HCT116 (cell line): ENCODE results near the gene MISP3. TPM values are rescaled to one million over a fixed set of nuclear protein-coding genes. Genes with fewer than 3 reads are reported as not detected.
A peak's percentile ranks its signal among the peaks of the same experiment; 100 is the strongest.

ENCODE experiments used
- ATAC-seq: fragments of 200-7000 bp; cut with Tn5 transposase; 2 replicates; pipeline ENCODE4 v1.9.1; 2020; ENCODE audit warnings: mild to moderate bottlenecking, moderate library complexity
- BruUV-seq: library from RNA; stranded (reverse); fragments of 400-500 nt; replicated peaks from 2 replicates; lab custom pipeline; 2021; lab: Mats Ljungman, UMichigan
- CTCF ChIA-PET: fragments of 300-600 bp; sonication (Branson Sonifier 250); formaldehyde crosslinking; loops from one replicate; lab custom pipeline; 2021; ENCODE audit warnings: antibody characterized with exemption; lab: Charles Lee
- POLR2A ChIA-PET: fragments of 300-600, 350-600 bp; sonication (Branson Sonifier 250); formaldehyde crosslinking; loops from one replicate; lab custom pipeline; 2021; ENCODE audit warnings: antibody characterized with exemption; lab: Charles Lee
- RAD21 ChIA-PET, 2 experiments: fragments of 300-600 bp; sonication (Branson Sonifier 250); formaldehyde crosslinking; loops; one replicate each; lab custom pipeline; 2023; ENCODE audit warnings: low total read pairs in 2 of 2; ENCODE audit not compliant: uncharacterized antibody in 2 of 2, unreplicated experiment in 2 of 2, low non-redundant PET in 1 of 2; lab: Charles Lee
- DNase-seq: peaks from one replicate; pipeline ENCODE4 v3.0.0-alpha.2; 2010; ENCODE audit warnings: low read depth, low spot score
- H2AFZ ChIP-seq: fragments of 200-600 bp; shearing (Covaris generic), sonication (generic); 2 replicates; pipeline ENCODE4 v1.6.1; 2017; ENCODE audit warnings: low read depth, mixed run types, mixed read lengths, antibody characterized with exemption, low read length; ENCODE audit not compliant: poor library complexity, severe bottlenecking
- H3K27ac ChIP-seq: 2 replicates; pipeline ENCODE4 v1.5.1; 2012; ENCODE audit warnings: low read depth, low read length
- H3K27me3 ChIP-seq: fragments of 200-600 bp; sonication (generic); 2 replicates; pipeline ENCODE4 v1.6.1; 2016; ENCODE audit warnings: mixed run types, low read length, mixed read lengths; ENCODE audit not compliant: insufficient read depth
- H3K36me3 ChIP-seq, 2 experiments: fragments of 200-500 bp in 1 of 2; fragments of 200-600 bp in 1 of 2; sonication (Bioruptor generic) in 1 of 2; sonication (generic) in 1 of 2; 2 replicates each; pipeline versions ENCODE4 v1.5.1 to v1.6.1; 2014 to 2016; ENCODE audit warnings: low read length in 2 of 2, inconsistent platforms in 1 of 2, mixed read lengths in 1 of 2, mixed run types in 1 of 2; ENCODE audit not compliant: insufficient read depth in 2 of 2, control insufficient read depth in 1 of 2
- H3K4me1 ChIP-seq, 2 experiments: fragments of 200-600 bp in 1 of 2; sonication (generic) in 1 of 2; 2 replicates each; pipeline versions ENCODE4 v1.5.1 to v1.6.1; 2012 to 2017; ENCODE audit warnings: low read length in 2 of 2, inconsistent platforms in 1 of 2, mild to moderate bottlenecking in 1 of 2, mixed read lengths in 1 of 2, mixed run types in 1 of 2, moderate library complexity in 1 of 2; ENCODE audit not compliant: insufficient read depth in 2 of 2, control insufficient read depth in 1 of 2
- H3K4me2 ChIP-seq: fragments of 200-600 bp; sonication (generic); 2 replicates; pipeline ENCODE4 v1.6.1; 2017; ENCODE audit warnings: mixed run types, low read length, mixed read lengths
- H3K4me3 ChIP-seq, 2 experiments: fragments of 200-600 bp in 1 of 2; sonication (generic) in 1 of 2; replicated peaks in 1 of 2; 2 replicates each; pipeline ENCODE4 v1.5.1; 2011 to 2016; ENCODE audit warnings: low read length in 2 of 2, control low read depth in 1 of 2, low read depth in 1 of 2, mild to moderate bottlenecking in 1 of 2, mixed read lengths in 1 of 2, mixed run types in 1 of 2
- H3K79me2 ChIP-seq: fragments of 200-600 bp; sonication (generic); 2 replicates; pipeline ENCODE4 v1.6.1; 2017; ENCODE audit warnings: mild to moderate bottlenecking, mixed run types, low read length, moderate library complexity, mixed read lengths; ENCODE audit not compliant: insufficient read depth
- H3K9ac ChIP-seq: fragments of 200-600 bp; sonication (generic); 2 replicates; pipeline ENCODE4 v1.6.1; 2016; ENCODE audit warnings: low read length, mixed read lengths
- H3K9me2 ChIP-seq: fragments of 200-600 bp; sonication (generic), shearing (Covaris generic); 2 replicates; pipeline ENCODE4 v1.6.1; 2017; ENCODE audit warnings: mixed run types, mild to moderate bottlenecking, moderate library complexity; ENCODE audit not compliant: insufficient read depth
- H3K9me3 ChIP-seq, 2 experiments: fragments of 200-500 bp in 1 of 2; fragments of 200-600 bp in 1 of 2; sonication (Bioruptor generic) in 1 of 2; sonication (generic) in 1 of 2; 2 replicates each; pipeline ENCODE4 v1.6.1; 2014 to 2017; ENCODE audit warnings: low read length in 2 of 2, mixed read lengths in 2 of 2, inconsistent platforms in 1 of 2, low read depth in 1 of 2, mild to moderate bottlenecking in 1 of 2, mixed run types in 1 of 2, moderate library complexity in 1 of 2; ENCODE audit not compliant: control insufficient read depth in 1 of 2, insufficient read depth in 1 of 2
- H4K20me1 ChIP-seq: fragments of 200-600 bp; sonication (generic), shearing (Covaris generic); 2 replicates; pipeline ENCODE4 v1.6.1; 2017; ENCODE audit warnings: mixed run types, mild to moderate bottlenecking, moderate library complexity; ENCODE audit not compliant: insufficient read depth
- EGR1 ChIP-seq: IDR thresholded peaks from 2 replicates; pipeline ENCODE4 v1.6.1; 2012; ENCODE audit warnings: low read depth
- JUND ChIP-seq: IDR thresholded peaks from 2 replicates; pipeline ENCODE4 v1.6.1; 2012
- POLR2AphosphoS5 ChIP-seq: IDR thresholded peaks from 2 replicates; pipeline ENCODE4 v1.6.1; 2011; ENCODE audit warnings: mild to moderate bottlenecking, low read depth, low read length, moderate library complexity
- SP1 ChIP-seq: IDR thresholded peaks from 2 replicates; pipeline ENCODE4 v1.6.1; 2012; ENCODE audit warnings: low read depth
- SRF ChIP-seq: IDR thresholded peaks from 2 replicates; pipeline ENCODE4 v1.6.1; 2012; ENCODE audit warnings: low read depth
- TCF7L2 ChIP-seq: IDR thresholded peaks from 2 replicates; pipeline ENCODE4 v1.7.0; 2011; ENCODE audit warnings: borderline replicate concordance, inconsistent platforms; ENCODE audit not compliant: insufficient read depth, insufficient read length; ENCODE audit errors: extremely low read depth
- intact Hi-C: fragments of 100-400 bp; cut with micrococcal nuclease; formaldehyde crosslinking; loops from 2 replicates; pipeline ENCODE4 v1.10.0; 2022
- total RNA-seq: library from RNA; stranded (reverse); gene quantifications from one replicate; pipeline ENCODE4 v1.2.1, GENCODE V29; 2021; ENCODE audit not compliant: unreplicated experiment
- TF ChIP-seq, protein P1 (sequence below): IDR thresholded peaks from 2 replicates; pipeline ENCODE4 v1.6.1; 2012
- TF ChIP-seq, protein P2 (sequence below), 3 experiments: fragments of 200-600 bp in 1 of 3; sonication (generic) in 1 of 3; IDR thresholded peaks in 2 of 3; conservative IDR thresholded peaks in 1 of 3; 2 replicates each; pipeline ENCODE4 v1.5.1; 2012 to 2017; ENCODE audit warnings: low read depth in 2 of 3, low read length in 2 of 3, antibody characterized with exemption in 1 of 3, borderline replicate concordance in 1 of 3, control low read depth in 1 of 3, mild to moderate bottlenecking in 1 of 3, mixed read lengths in 1 of 3, mixed run types in 1 of 3, moderate library complexity in 1 of 3; ENCODE audit not compliant: insufficient read depth in 1 of 3
- TF ChIP-seq, protein P3 (sequence below): IDR thresholded peaks from 2 replicates; pipeline ENCODE4 v1.6.1; 2012

Gene MISP3
- total RNA-seq, 1 experiment from 2014 or later: 5.2 TPM

DNA sequence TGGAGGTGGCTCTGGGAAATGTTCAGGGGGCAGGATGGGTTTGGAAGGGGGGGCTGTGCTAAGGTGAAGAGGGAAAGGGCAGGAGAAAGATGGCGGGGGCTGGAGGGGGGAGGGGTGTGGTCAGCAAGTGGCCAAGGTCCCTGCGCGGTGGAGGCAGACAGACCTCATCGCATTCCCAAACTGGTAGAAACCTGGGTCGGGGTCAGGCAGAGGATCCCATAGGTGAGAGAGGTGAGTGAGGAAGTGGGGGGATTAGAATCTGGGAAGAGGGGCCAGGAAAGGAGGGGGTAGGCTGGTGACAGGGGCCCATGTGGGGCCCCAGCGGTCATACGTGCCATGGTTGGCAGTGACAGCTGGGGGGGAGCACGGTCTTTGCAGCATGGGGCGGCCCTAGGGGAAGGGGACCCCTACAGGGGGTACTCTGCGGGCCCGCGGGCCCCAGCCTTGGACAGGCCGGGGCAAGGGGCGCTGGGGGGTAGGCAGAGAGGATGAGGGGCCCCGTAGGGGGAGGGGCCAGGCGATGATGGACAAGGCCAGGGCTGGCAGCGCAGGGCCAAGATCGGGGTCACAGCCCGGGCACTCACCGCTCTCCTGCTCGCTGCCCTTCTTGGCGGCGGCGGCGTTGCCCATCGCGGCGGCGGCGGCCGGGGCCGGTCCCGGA is 44.5 kb downstream of the MISP3 start:
- TF ChIP-seq SRF (no peak), TCF7L2 (no peak), SP1 (no peak), JUND (no peak), EGR1 (no peak), POLR2AphosphoS5 (no peak)
- TF ChIP-seq, protein P1, sequence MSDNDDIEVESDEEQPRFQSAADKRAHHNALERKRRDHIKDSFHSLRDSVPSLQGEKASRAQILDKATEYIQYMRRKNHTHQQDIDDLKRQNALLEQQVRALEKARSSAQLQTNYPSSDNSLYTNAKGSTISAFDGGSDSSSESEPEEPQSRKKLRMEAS: no peak
- TF ChIP-seq, protein P2, sequence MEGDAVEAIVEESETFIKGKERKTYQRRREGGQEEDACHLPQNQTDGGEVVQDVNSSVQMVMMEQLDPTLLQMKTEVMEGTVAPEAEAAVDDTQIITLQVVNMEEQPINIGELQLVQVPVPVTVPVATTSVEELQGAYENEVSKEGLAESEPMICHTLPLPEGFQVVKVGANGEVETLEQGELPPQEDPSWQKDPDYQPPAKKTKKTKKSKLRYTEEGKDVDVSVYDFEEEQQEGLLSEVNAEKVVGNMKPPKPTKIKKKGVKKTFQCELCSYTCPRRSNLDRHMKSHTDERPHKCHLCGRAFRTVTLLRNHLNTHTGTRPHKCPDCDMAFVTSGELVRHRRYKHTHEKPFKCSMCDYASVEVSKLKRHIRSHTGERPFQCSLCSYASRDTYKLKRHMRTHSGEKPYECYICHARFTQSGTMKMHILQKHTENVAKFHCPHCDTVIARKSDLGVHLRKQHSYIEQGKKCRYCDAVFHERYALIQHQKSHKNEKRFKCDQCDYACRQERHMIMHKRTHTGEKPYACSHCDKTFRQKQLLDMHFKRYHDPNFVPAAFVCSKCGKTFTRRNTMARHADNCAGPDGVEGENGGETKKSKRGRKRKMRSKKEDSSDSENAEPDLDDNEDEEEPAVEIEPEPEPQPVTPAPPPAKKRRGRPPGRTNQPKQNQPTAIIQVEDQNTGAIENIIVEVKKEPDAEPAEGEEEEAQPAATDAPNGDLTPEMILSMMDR (IDR thresholded peaks at IDR 0.05 in 2 of 3, conservative IDR thresholded peaks at IDR 0.05 in 1 of 3; ENCODE audit: borderline replicate concordance in 1 of 3, insufficient read depth in 1 of 3, low read depth in 2 of 3, low read length in 2 of 3): no peak
- TF ChIP-seq, protein P3, sequence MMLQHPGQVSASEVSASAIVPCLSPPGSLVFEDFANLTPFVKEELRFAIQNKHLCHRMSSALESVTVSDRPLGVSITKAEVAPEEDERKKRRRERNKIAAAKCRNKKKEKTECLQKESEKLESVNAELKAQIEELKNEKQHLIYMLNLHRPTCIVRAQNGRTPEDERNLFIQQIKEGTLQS: no peak
- TF ChIP-seq, all 23 proteins: peak for 0
- intact Hi-C loops: no loop called here
- H3K27me3 ChIP-seq: no peaks in the 10 kb centered on the region
- DNase-seq (no peak), ATAC-seq (peak; percentile 9)
- RAD21 ChIA-PET: no interaction called here
- H3K79me2 ChIP-seq: peaks cover 27% of the 10 kb centered on the region
- peak overlapping the region; percentile 55; the same call in 1 of the 2 replicates for H3K27ac ChIP-seq
- no peaks in the 10 kb centered on the region for H4K20me1 ChIP-seq
- peaks cover 2 to 5% of the 10 kb centered on the region in 2 experiments; a peak in 1 of 4 replicates for H3K36me3 ChIP-seq
- peak overlapping the region; percentile 69 for H3K9ac ChIP-seq
- no peaks in the 10 kb centered on the region for H3K9me2 ChIP-seq
- peak overlapping the region; percentile 72 to 84 for H3K4me3 ChIP-seq
- POLR2A ChIA-PET: interaction anchor here (0.6 kb wide), 1 partner anchor 12 kb away, joined by 3 read pairs; no protein-coding TSS in a partner anchor
- H3K9me3 ChIP-seq: no peaks in the 10 kb centered on the region
- no TSS peak for BruUV-seq
- H3K4me1 ChIP-seq: peaks cover 36 to 47% of the 10 kb centered on the region in 2 experiments
- H3K4me2 ChIP-seq: peak overlapping the region; percentile 93
- CTCF ChIA-PET: interaction anchor here (1.0 kb wide), 1 partner anchor 20 kb away, joined by 8 read pairs; the partner anchor contains the start of gene ASF1B
- H2AFZ ChIP-seq: no peak overlapping the region
